GM21526 (cell line): Measurements from ENCODE around the gene SRR.

Experiments
- ATAC-seq: cut with Tn5 transposase; IDR thresholded peaks from one replicate; pipeline ENCODE4 v1.9.1; 2021; ENCODE audit warnings: moderate library complexity; ENCODE audit not compliant: unreplicated experiment, low FRiP score

The SRR gene

DNA sequence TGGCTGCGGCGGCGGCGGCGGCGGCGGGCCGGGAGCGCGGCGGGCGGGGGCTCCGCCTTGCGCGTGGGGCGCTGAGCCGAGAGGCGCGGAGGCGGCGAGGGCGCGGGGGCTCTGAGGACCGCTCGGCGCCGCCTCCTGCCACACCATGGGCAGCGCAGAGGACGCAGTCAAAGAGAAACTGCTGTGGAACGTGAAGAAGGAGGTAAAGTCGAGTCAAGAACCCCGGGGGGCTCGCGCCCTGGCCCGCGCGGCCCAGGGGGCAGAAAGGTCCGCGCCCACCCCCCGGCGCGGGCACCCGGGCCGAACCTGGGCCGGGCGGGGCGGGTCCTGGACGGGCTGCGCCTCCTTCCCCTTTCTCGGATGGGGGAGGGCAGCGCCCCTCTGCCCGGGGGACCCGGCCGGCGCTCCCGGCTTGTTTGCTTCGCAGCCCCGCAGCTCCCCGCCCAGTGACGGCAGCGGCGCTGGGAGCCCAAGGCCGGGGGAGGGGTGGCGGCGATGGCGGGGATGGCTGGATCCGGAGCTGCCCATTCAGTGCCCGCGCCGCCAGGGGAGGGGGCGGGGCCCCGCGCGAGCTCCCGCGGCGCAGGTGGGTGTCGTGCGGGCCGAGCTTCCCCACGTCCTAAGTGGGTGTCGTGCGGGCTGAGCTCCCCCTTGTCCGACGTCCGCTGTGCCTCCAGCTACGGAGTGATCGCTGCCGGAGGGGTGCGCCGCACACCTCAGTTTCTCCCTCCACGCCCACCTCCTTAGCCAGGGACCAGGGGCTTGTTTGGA lies 34.0 kb downstream of the SRR start:
- no peak for ATAC-seq

- no peak for ATAC-seq
These were observed 34.5 kb downstream of the SRR start for GRCh38 chr17:2338315-2338657.

GRCh38 chr17:2343421-2343820 lies 39.7 kb downstream of the SRR start:
- no peak for ATAC-seq

- ATAC-seq = no peak
These were observed 40.8 kb downstream of the SRR start for GRCh38 chr17:2344528-2344927.

- no peak for ATAC-seq
These were observed 42.7 kb downstream of the SRR start for GRCh38 chr17:2346475-2346874.

- no peak for ATAC-seq
These were observed 44.3 kb downstream of the SRR start for GRCh38 chr17:2347805-2348685.

- no peak for ATAC-seq
These were observed 47.5 kb downstream of the SRR start for GRCh38 chr17:2351269-2351668.

DNA sequence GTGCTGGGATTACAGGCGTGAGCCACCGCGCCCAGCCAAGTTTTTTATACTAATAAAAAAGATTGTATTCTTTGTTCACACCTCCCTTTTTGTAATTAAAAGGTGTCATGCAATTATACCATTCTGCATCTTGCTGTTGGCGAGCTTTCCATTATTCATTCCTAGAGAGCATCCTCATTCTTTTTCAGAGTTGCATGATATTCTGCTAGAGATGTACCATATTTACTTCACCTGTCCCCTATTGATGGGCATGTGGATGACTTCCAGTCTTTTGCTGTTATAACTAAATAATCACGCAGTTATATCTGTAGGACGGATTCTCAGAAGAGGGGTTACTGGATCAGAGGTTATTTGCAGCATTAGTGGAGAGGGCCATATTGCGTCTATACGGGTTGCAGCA lies 50.6 kb downstream of the SRR start:
- no peak for ATAC-seq

DNA sequence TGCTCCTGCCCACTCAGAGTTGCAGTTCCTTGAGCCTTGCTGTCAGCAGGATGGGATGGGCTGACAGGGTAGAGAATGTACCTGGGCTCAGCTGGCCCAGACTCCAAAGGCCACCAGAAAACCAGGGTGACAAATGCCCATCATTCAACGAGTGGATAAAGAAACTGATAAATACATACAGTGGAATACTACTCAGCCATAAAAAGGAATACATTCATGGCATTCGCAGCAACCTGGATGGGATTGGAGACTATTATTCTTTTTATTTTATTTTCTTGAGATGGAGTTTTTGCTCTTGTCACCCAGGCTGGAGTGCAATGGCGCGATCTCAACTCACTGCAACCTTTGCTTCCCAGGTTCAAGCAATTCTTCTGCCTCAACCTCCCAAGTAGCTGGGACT lies 53.5 kb downstream of the SRR start:
- no peak for ATAC-seq

DNA sequence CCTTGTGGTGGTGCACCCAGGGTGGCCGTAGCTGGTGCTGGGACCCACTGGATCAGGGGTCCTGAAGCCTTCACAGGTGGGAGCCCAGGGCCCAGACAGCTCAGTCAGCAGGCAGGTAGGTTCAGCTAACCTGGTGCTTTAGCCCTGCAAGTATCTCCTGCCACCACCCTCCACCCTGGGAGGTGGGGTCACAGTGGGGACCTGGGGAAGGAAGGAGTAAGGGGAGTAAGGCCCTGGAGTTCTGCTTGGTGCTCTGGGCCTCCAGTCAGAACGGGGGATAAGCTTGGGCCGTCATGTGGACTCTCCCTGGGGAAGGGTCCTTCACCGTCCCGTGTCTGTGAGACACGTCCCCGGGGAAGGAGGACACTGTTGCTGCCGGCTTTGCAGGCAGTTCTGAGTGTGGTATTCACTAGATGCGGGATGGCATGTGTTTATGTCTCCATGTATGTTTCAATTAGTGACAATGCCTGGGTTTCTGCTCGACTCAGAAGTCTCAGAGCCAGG lies 54.2 kb downstream of the SRR start:
- ATAC-seq = no peak

- no peak for ATAC-seq
These were observed 57.4 kb downstream of the SRR start for GRCh38 chr17:2361010-2361760.

DNA sequence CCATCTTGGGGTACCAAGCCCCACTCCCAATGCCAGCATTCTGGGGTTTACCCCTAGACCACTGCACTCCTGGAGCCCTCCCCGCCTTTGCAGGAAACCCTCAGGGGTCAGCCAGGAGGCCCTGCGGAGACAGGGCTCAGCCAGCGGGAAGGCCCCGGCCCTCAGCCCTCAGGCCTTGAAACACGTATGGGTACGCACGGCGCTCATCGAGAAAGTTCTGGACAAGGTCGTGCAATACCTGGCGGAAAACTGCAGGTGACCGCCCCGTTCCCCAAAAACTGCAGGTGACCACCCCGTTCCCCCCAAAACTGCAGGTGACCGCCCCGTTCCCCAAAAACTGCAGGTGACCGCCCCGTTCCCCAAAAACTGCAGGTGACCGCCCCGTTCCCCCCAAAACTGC lies 58.3 kb downstream of the SRR start:
- ATAC-seq = no peak

GRCh38 chr17:2362416-2362815 lies 58.7 kb downstream of the SRR start:
- no peak for ATAC-seq

- ATAC-seq = no peak
These were observed 59.1 kb downstream of the SRR start for GRCh38 chr17:2362881-2363280.

- no peak for ATAC-seq
These were observed 59.6 kb downstream of the SRR start for GRCh38 chr17:2363318-2363717.

- ATAC-seq = no peak
These were observed 60.4 kb downstream of the SRR start for GRCh38 chr17:2363851-2364762.

DNA sequence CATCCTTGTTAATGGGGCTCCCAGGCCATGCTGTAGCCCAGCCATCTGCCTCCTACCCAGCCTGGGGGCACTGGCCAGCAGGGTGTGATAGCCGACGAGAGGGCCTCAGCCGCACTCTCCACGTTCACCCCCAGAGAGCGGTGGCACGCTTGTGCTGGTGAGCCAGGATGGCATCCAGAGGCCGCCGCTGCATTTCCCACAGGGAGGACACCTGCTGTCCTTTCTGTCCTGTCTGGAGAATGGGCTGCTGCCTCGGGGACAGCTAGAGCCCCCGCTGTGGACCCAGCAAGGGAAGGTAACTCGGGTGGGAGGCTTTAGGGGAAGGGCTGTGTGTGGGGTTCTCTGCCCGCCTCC lies 61.0 kb downstream of the SRR start:
- no peak for ATAC-seq

GRCh38 chr17:2365132-2365531 lies 61.4 kb downstream of the SRR start:
- ATAC-seq = no peak

GRCh38 chr17:2366747-2367494 lies 63.2 kb downstream of the SRR start:
- no peak for ATAC-seq
